ENCODE data around the gene PDCD1LG2.

PDCD1LG2 gene

GRCh38 chr9:5593904-5594303 is 83.6 kb downstream of the PDCD1LG2 start:
- no peak for DNase-seq (ENCODE audit: low read depth)
- no peak for TF ChIP-seq CTCF (conservative IDR thresholded peaks at IDR 0.05; ENCODE audit: low read length)
- H3K4me3 ChIP-seq (ENCODE audit: low read length): no peak overlapping the region

GRCh38 chr9:5596173-5596572 is 85.8 kb downstream of the PDCD1LG2 start:
- DNase-seq (ENCODE audit: low read depth): no peak
- no peak for TF ChIP-seq CTCF (conservative IDR thresholded peaks at IDR 0.05; ENCODE audit: low read length)

GRCh38 chr9:5608298-5609225 is 98.2 kb downstream of the PDCD1LG2 start:
- peak overlapping the region; percentile 51 for H3K4me3 ChIP-seq (ENCODE audit: low read length)
- no peak for DNase-seq (ENCODE audit: low read depth)
- no peak for TF ChIP-seq CTCF (conservative IDR thresholded peaks at IDR 0.05; ENCODE audit: low read length)

More at GRCh38 chr9:5596173-5596572, 85.8 kb downstream of the PDCD1LG2 start:
- H3K4me3 ChIP-seq (ENCODE audit: low read length): no peak overlapping the region

- peak overlapping the region; percentile 51 for H3K4me3 ChIP-seq (ENCODE audit: low read length)
- TF ChIP-seq CTCF (conservative IDR thresholded peaks at IDR 0.05; ENCODE audit: low read length): no peak
- no peak for DNase-seq (ENCODE audit: low read depth)
Measured at GRCh38 chr9:5609226-5609596, 98.9 kb downstream of the PDCD1LG2 start.

GRCh38 chr9:5610491-5610890 is 100.2 kb downstream of the PDCD1LG2 start:
- H3K4me3 ChIP-seq (ENCODE audit: low read length): no peak overlapping the region
- DNase-seq (ENCODE audit: low read depth): no peak
- TF ChIP-seq CTCF (conservative IDR thresholded peaks at IDR 0.05; ENCODE audit: low read length): no peak

GRCh38 chr9:5611321-5612184 is 101.2 kb downstream of the PDCD1LG2 start:
- TF ChIP-seq CTCF (conservative IDR thresholded peaks at IDR 0.05; ENCODE audit: low read length): no peak
- H3K4me3 ChIP-seq (ENCODE audit: low read length): no peak overlapping the region
- peak; percentile 58 for DNase-seq (ENCODE audit: low read depth)
